ENCODE measurements around the gene TLCD1. TPM values are rescaled to one million over a fixed set of nuclear protein-coding genes. Genes with fewer than 3 reads are reported as not detected.
A peak's percentile ranks its signal among the peaks of the same experiment; 100 is the strongest.

TLCD1 gene
- total and polyA plus RNA-seq, 2 of the 8 experiments (the other 6 are each of a cell fraction or from before 2014, with no cell fraction given) = 40.7 to 128 TPM

GRCh38 chr17:28747801-28748750 lies 22.0 kb upstream of the TLCD1 start:
- Histone ChIP-seq H3K79me2 (ENCODE audit: control insufficient read depth in 1 of 2, insufficient read depth in 2 of 2, low read length in 2 of 2) (peaks cover 19 to 44% of the 10 kb centered on the region in 2 experiments), H2AFZ (ENCODE audit: low read length) (no peak overlapping the region), H3K27me3 (replicated peaks in 1 of 4; ENCODE audit: control insufficient read depth in 3 of 4, extremely low read depth in 1 of 4, insufficient read depth in 3 of 4, low read length in 3 of 4) (no peaks in the 10 kb centered on the region), H3K4me3 (ENCODE audit: extremely low read depth in 1 of 4, insufficient read depth in 2 of 4, low read depth in 3 of 4, low read length in 4 of 4) (no peak overlapping the region), H2BK120ac (replicated peaks; ENCODE audit: low read depth, low read length) (no peak overlapping the region), H3K4ac (replicated peaks; ENCODE audit: insufficient read length, low read depth, low read length) (no peak overlapping the region), H3K4me2 (ENCODE audit: insufficient read depth in 1 of 2, low read depth in 2 of 2, low read length in 2 of 2) (0 out of 4 replicates have a peak overlapping the region, but pooled peaks of 1 of the 2 experiments have one; percentile 93), H3K56ac (replicated peaks; ENCODE audit: insufficient read length, low read depth, low read length) (no peak overlapping the region), H2AK5ac (ENCODE audit: low read depth, low read length) (no peak overlapping the region), H3K18ac (ENCODE audit: extremely low read depth, low read length) (no peak overlapping the region), H3K79me1 (ENCODE audit: low read depth, low read length) (peaks cover 14% of the 10 kb centered on the region), H3K23me2 (ENCODE audit: low read depth, low read length) (peaks cover 23% of the 10 kb centered on the region), H3K9me3 (ENCODE audit: insufficient read depth in 2 of 2, low read depth in 1 of 2, low read length in 1 of 2) (no peaks in the 10 kb centered on the region), H4K91ac (replicated peaks; ENCODE audit: insufficient read length, low read length) (no peak overlapping the region), H2BK5ac (ENCODE audit: low read depth, low read length) (peak overlapping the region; percentile 99; the same call in 1 of the 2 replicates), H2BK15ac (ENCODE audit: low read length) (0 out of 2 replicates have a peak overlapping the region, but pooled peaks have one; percentile 32), H3K14ac (ENCODE audit: insufficient read length) (no peak overlapping the region), H4K20me1 (replicated peaks in 1 of 2; ENCODE audit: control insufficient read depth in 1 of 2, insufficient read depth in 2 of 2, low read length in 2 of 2) (peaks cover 30 to 34% of the 10 kb centered on the region in 2 experiments), H2BK12ac (ENCODE audit: low read depth, low read length) (0 out of 2 replicates have a peak overlapping the region, but pooled peaks have one; percentile 1), H3K4me1 (replicated peaks in 1 of 4; ENCODE audit: control insufficient read depth in 3 of 4, insufficient read depth in 4 of 4, low read length in 3 of 4) (peaks cover 0 to 30% (median 24%) of the 10 kb centered on the region in 4 experiments; a peak in 6 of 7 replicates), H2BK20ac (ENCODE audit: low read length) (no peak overlapping the region), H3K27ac (ENCODE audit: low read depth, low read length) (peak overlapping the region; percentile 98), H4K8ac (ENCODE audit: extremely low read depth, insufficient read depth, low read length) (peak overlapping the region; percentile 60; the same call in 1 of the 2 replicates), H3K23ac (ENCODE audit: insufficient read length) (no peak overlapping the region), H4K5ac (ENCODE audit: insufficient read length, low read depth, low read length) (no peak overlapping the region), H3K36me3 (ENCODE audit: control insufficient read depth in 2 of 4, insufficient read depth in 4 of 4, low read length in 3 of 4) (peaks cover 30 to 56% (median 33%) of the 10 kb centered on the region in 4 experiments), H3K9ac (replicated peaks in 1 of 4; ENCODE audit: extremely low read depth in 1 of 4, low read depth in 3 of 4, low read length in 3 of 4) (peak overlapping the region in 1 of 4 experiments; percentile 27; a peak in 1 of 7 replicates)
- no peak for DNase-seq (ENCODE audit: low read depth in 1 of 2, low spot score in 2 of 2)
- no peak for FAIRE-seq
- ChIA-PET POLR2A (ENCODE audit: partially characterized antibody) (interaction anchor here (0.9 to 15.3 kb wide), 14 partner anchors 10 to 165 kb away, joined by 3 to 813 read pairs (median 8); partner anchors contain the start of genes FAM222B, FLOT2, NEK8 and PROCA1), CTCF (ENCODE audit: partially characterized antibody) (interaction anchor here (0.8 to 11.7 kb wide), 12 partner anchors 15 to 169 kb away, joined by 3 to 316 read pairs (median 5); partner anchors contain the start of genes NEK8, RPL23A and TLCD1)
- 92% methylated on average over 18 of the region's 18 CpGs; no CpG with 5 or more reads in 1 of the 2 experiments for WGBS, 2 experiments (ENCODE audit: extremely low coverage in 1 of 2, insufficient coverage in 1 of 2, insufficient read length in 1 of 2, insufficient replicate concordance in 2 of 2, low coverage in 1 of 2, low lambda C conversion rate in 2 of 2, missing lambda C conversion rate in 1 of 2)
- TF ChIP-seq BCL11A (IDR thresholded peaks at IDR 0.05; ENCODE audit: low read depth in 2 of 2, low read length in 2 of 2) (no peak), SIRT6 (IDR thresholded peaks at IDR 0.05; ENCODE audit: low read length) (no peak), EZH2 (IDR thresholded peaks at IDR 0.05; ENCODE audit: low read depth, low read length, severe bottlenecking) (no peak), HDAC2 (IDR thresholded peaks at IDR 0.05; ENCODE audit: borderline replicate concordance in 1 of 2, low read depth in 2 of 2, low read length in 2 of 2) (no peak)
